HG03521 (cell line): ENCODE data around the gene MAGEH1.

Experiments
- ATAC-seq: cut with Tn5 transposase; IDR thresholded peaks from one replicate; pipeline ENCODE4 v1.9.1; 2021; ENCODE audit warnings: mild to moderate bottlenecking, moderate library complexity; ENCODE audit not compliant: unreplicated experiment

Gene MAGEH1

GRCh38 chrX:55490121-55490520 lies 38.2 kb downstream of the MAGEH1 start:
- no peak for ATAC-seq

GRCh38 chrX:55490974-55491373 lies 39.0 kb downstream of the MAGEH1 start:
- no peak for ATAC-seq
